H1 (cell line): ENCODE data around the gene ZNF488. TPM values are rescaled to one million over a fixed set of nuclear protein-coding genes. Genes with fewer than 3 reads are reported as not detected.

Experiments used
- CTCF ChIA-PET: fragments of 300-600 bp; sonication (Branson Sonifier 250); formaldehyde crosslinking; loops from one replicate; lab custom pipeline; 2021; ENCODE audit not compliant: partially characterized antibody; lab: Charles Lee
- POLR2A ChIA-PET: fragments of 300-600 bp; sonication (Branson Sonifier 250); formaldehyde crosslinking; loops from one replicate; lab custom pipeline; 2021; ENCODE audit warnings: inconsistent platforms; ENCODE audit not compliant: partially characterized antibody; lab: Charles Lee
- DNase-seq, 2 experiments: peaks; one replicate each; pipeline versions ENCODE4 v3.0.0 to v3.0.0-alpha.2; 2010 to 2022; ENCODE audit warnings: low spot score in 2 of 2, low read depth in 1 of 2, mixed read lengths in 1 of 2
- FAIRE-seq: peaks from 2 replicates; lab custom pipeline; 2011; peaks lifted over from hg19 to GRCh38; lab: Jason Lieb, UNC
- H2AFZ ChIP-seq: 2 replicates; pipeline ENCODE4 v1.8.1; 2012; ENCODE audit warnings: low read length, inconsistent platforms
- H2AK5ac ChIP-seq: 2 replicates; pipeline ENCODE4 v1.6.1; 2013; ENCODE audit warnings: low read depth, low read length
- H2BK120ac ChIP-seq: replicated peaks from 2 replicates; pipeline ENCODE3; 2013; ENCODE audit warnings: low read depth, low read length, inconsistent platforms
- H2BK12ac ChIP-seq: 2 replicates; pipeline ENCODE4 v1.6.1; 2013; ENCODE audit warnings: low read depth, low read length
- H2BK15ac ChIP-seq: 2 replicates; pipeline ENCODE4 v1.6.1; 2013; ENCODE audit warnings: low read length
- H2BK20ac ChIP-seq: 2 replicates; pipeline ENCODE4 v1.6.1; 2013; ENCODE audit warnings: low read length
- H2BK5ac ChIP-seq: 2 replicates; pipeline ENCODE4 v1.6.1; 2013; ENCODE audit warnings: low read depth, low read length
- H3K14ac ChIP-seq: 2 replicates; pipeline ENCODE4 v1.6.1; 2013; ENCODE audit warnings: inconsistent platforms; ENCODE audit not compliant: insufficient read length
- H3K18ac ChIP-seq: 2 replicates; pipeline ENCODE4 v1.6.1; 2013; ENCODE audit warnings: low read length; ENCODE audit errors: extremely low read depth
- H3K23ac ChIP-seq: 2 replicates; pipeline ENCODE4 v1.6.1; 2013; ENCODE audit warnings: inconsistent platforms; ENCODE audit not compliant: insufficient read length
- H3K23me2 ChIP-seq: 2 replicates; pipeline ENCODE4 v1.6.1; 2013; ENCODE audit warnings: low read depth, low read length
- H3K27ac ChIP-seq: 2 replicates; pipeline ENCODE4 v1.6.1; 2011; ENCODE audit warnings: low read depth, low read length, inconsistent platforms
- H3K27me3 ChIP-seq, 4 experiments: replicated peaks in 1 of 4; 1 replicate in 1 of 4; 2 replicates in 3 of 4; pipeline versions ENCODE4 v1.6.1 to v1.8.1; 2011 to 2013; ENCODE audit warnings: low read length in 3 of 4, mild to moderate bottlenecking in 3 of 4, inconsistent platforms in 2 of 4, mixed read lengths in 2 of 4, moderate library complexity in 1 of 4; ENCODE audit not compliant: control insufficient read depth in 3 of 4, insufficient read depth in 3 of 4; ENCODE audit errors: extremely low read depth in 1 of 4
- H3K36me3 ChIP-seq, 4 experiments: 2 replicates each; pipeline versions ENCODE4 v1.6.1 to v1.8.1; 2011 to 2013; ENCODE audit warnings: mild to moderate bottlenecking in 4 of 4, low read length in 3 of 4, moderate library complexity in 2 of 4, control low read depth in 1 of 4, inconsistent platforms in 1 of 4; ENCODE audit not compliant: insufficient read depth in 4 of 4, control insufficient read depth in 2 of 4
- H3K4ac ChIP-seq: replicated peaks from 2 replicates; pipeline ENCODE3; 2013; ENCODE audit warnings: low read length, low read depth, mixed read lengths, inconsistent platforms; ENCODE audit not compliant: insufficient read length
- H3K4me1 ChIP-seq, 4 experiments: replicated peaks in 1 of 4; 1 replicate in 1 of 4; 2 replicates in 3 of 4; pipeline versions ENCODE4 v1.6.1 to v1.8.1; 2011 to 2013; ENCODE audit warnings: low read length in 3 of 4, inconsistent platforms in 2 of 4, mixed read lengths in 1 of 4; ENCODE audit not compliant: insufficient read depth in 4 of 4, control insufficient read depth in 3 of 4
- H3K4me2 ChIP-seq, 2 experiments: 2 replicates each; pipeline versions ENCODE4 v1.6.1 to v1.8.1; 2011 to 2013; ENCODE audit warnings: low read depth in 2 of 2, low read length in 2 of 2, control low read depth in 1 of 2, inconsistent platforms in 1 of 2, mild to moderate bottlenecking in 1 of 2; ENCODE audit not compliant: insufficient read depth in 1 of 2
- H3K4me3 ChIP-seq, 4 experiments: fragments of 200-600, 300-600 bp in 1 of 4; sonication (generic), shearing (Covaris generic), sonication (Bioruptor Twin) in 1 of 4; 2 replicates each; pipeline versions ENCODE4 v1.5.1 to v1.8.1; 2011 to 2016; ENCODE audit warnings: low read length in 4 of 4, low read depth in 3 of 4, control low read depth in 2 of 4, inconsistent platforms in 2 of 4, mild to moderate bottlenecking in 2 of 4, mixed read lengths in 1 of 4, moderate library complexity in 1 of 4; ENCODE audit not compliant: insufficient read depth in 2 of 4; ENCODE audit errors: extremely low read depth in 1 of 4
- H3K56ac ChIP-seq: replicated peaks from 2 replicates; pipeline ENCODE3; 2013; ENCODE audit warnings: low read depth, mild to moderate bottlenecking, mixed read lengths, low read length, inconsistent platforms; ENCODE audit not compliant: insufficient read length
- H3K79me1 ChIP-seq: 2 replicates; pipeline ENCODE4 v1.6.1; 2013; ENCODE audit warnings: low read depth, low read length, control low read depth
- H3K79me2 ChIP-seq, 2 experiments: 2 replicates each; pipeline versions ENCODE4 v1.6.1 to v1.8.1; 2012 to 2013; ENCODE audit warnings: low read length in 2 of 2, mild to moderate bottlenecking in 2 of 2, inconsistent platforms in 1 of 2; ENCODE audit not compliant: insufficient read depth in 2 of 2, control insufficient read depth in 1 of 2
- H3K9ac ChIP-seq, 4 experiments: replicated peaks in 1 of 4; 1 replicate in 1 of 4; 2 replicates in 3 of 4; pipeline versions ENCODE4 v1.6.1 to v1.8.1; 2011 to 2013; ENCODE audit warnings: low read depth in 3 of 4, low read length in 3 of 4, control low read depth in 2 of 4, mild to moderate bottlenecking in 2 of 4, moderate library complexity in 2 of 4, inconsistent platforms in 1 of 4; ENCODE audit errors: extremely low read depth in 1 of 4
- H3K9me3 ChIP-seq, 2 experiments: 2 replicates each; pipeline versions ENCODE4 v1.6.1 to v1.8.1; 2012 to 2013; ENCODE audit warnings: mild to moderate bottlenecking in 2 of 2, moderate library complexity in 2 of 2, control low read depth in 1 of 2, inconsistent platforms in 1 of 2, low read depth in 1 of 2, low read length in 1 of 2, mixed read lengths in 1 of 2; ENCODE audit not compliant: insufficient read depth in 2 of 2
- H4K20me1 ChIP-seq, 2 experiments: replicated peaks in 1 of 2; 2 replicates each; pipeline versions ENCODE3 to v1.8.1; 2011 to 2013; ENCODE audit warnings: inconsistent platforms in 2 of 2, low read length in 2 of 2, mild to moderate bottlenecking in 1 of 2; ENCODE audit not compliant: insufficient read depth in 2 of 2, control insufficient read depth in 1 of 2
- H4K5ac ChIP-seq: 2 replicates; pipeline ENCODE4 v1.6.1; 2013; ENCODE audit warnings: low read length, low read depth, mixed read lengths, inconsistent platforms; ENCODE audit not compliant: insufficient read length
- H4K8ac ChIP-seq: 2 replicates; pipeline ENCODE4 v1.8.0; 2013; ENCODE audit warnings: mild to moderate bottlenecking, moderate library complexity, low read length, inconsistent platforms; ENCODE audit not compliant: insufficient read depth; ENCODE audit errors: extremely low read depth
- H4K91ac ChIP-seq: replicated peaks from 2 replicates; pipeline ENCODE3; 2013; ENCODE audit warnings: low read length, mixed read lengths, inconsistent platforms; ENCODE audit not compliant: insufficient read length
- CREB1 ChIP-seq: IDR thresholded peaks from 2 replicates; pipeline ENCODE4 v1.6.1; 2012; ENCODE audit warnings: inconsistent platforms
- GTF2F1 ChIP-seq: IDR thresholded peaks from 2 replicates; pipeline ENCODE4 v1.6.1; 2012; ENCODE audit warnings: low read depth, low read length, improper control_type of control experiment, borderline replicate concordance
- HDAC2 ChIP-seq, 2 experiments: fragments of 300-600 bp in 1 of 2; sonication (generic) in 1 of 2; IDR thresholded peaks; 2 replicates each; pipeline ENCODE4 v1.6.1; 2011 to 2012; ENCODE audit warnings: low read depth in 2 of 2, low read length in 2 of 2, mild to moderate bottlenecking in 2 of 2, moderate library complexity in 2 of 2, borderline replicate concordance in 1 of 2, inconsistent platforms in 1 of 2
- KDM4A ChIP-seq: IDR thresholded peaks from one replicate; pipeline ENCODE4 v1.7.1; 2012; ENCODE audit warnings: low read depth, mild to moderate bottlenecking, moderate library complexity, low read length, inconsistent platforms; ENCODE audit not compliant: severe bottlenecking
- MAFK ChIP-seq: IDR thresholded peaks from 2 replicates; pipeline ENCODE4 v1.6.1; 2012; ENCODE audit warnings: low read depth, mild to moderate bottlenecking, improper control_type of control experiment, low read length
- NANOG ChIP-seq: IDR thresholded peaks from 2 replicates; pipeline ENCODE4 v1.6.1; 2011; ENCODE audit warnings: low read length, low read depth, mild to moderate bottlenecking, inconsistent platforms; ENCODE audit not compliant: insufficient read depth, poor library complexity, severe bottlenecking
- POLR2AphosphoS5 ChIP-seq: IDR thresholded peaks from 2 replicates; pipeline ENCODE4 v1.6.1; 2011; ENCODE audit warnings: low read depth, low read length
- RFX5 ChIP-seq: IDR thresholded peaks from 2 replicates; pipeline ENCODE4 v1.6.1; 2011; ENCODE audit warnings: low read depth, low read length, improper control_type of control experiment, borderline replicate concordance
- SAP30 ChIP-seq: fragments of 300-600 bp; sonication (generic); IDR thresholded peaks from 2 replicates; pipeline ENCODE4 v1.7.1; 2012; ENCODE audit warnings: low read length, moderate library complexity, mild to moderate bottlenecking, inconsistent platforms; ENCODE audit not compliant: insufficient read depth, insufficient replicate concordance
- SUZ12 ChIP-seq: fragments of 200-600 bp; sonication (generic); IDR thresholded peaks from 2 replicates; pipeline ENCODE4 v1.6.1; 2012; ENCODE audit warnings: mild to moderate bottlenecking, inconsistent platforms, low read length, moderate library complexity, mixed read lengths
- TAF7 ChIP-seq: optimal IDR thresholded peaks from 2 replicates; pipeline ENCODE3; 2011; ENCODE audit warnings: low read depth, mild to moderate bottlenecking, inconsistent platforms, low read length, moderate library complexity, borderline replicate concordance
- TEAD4 ChIP-seq: IDR thresholded peaks from 2 replicates; pipeline ENCODE4 v1.6.1; 2012; ENCODE audit warnings: low read depth, low read length, inconsistent platforms, mixed read lengths
- ZNF274 ChIP-seq: IDR thresholded peaks from 2 replicates; pipeline ENCODE4 v1.7.0; 2012; ENCODE audit warnings: low read length, borderline replicate concordance; ENCODE audit errors: extremely low read depth
- WGBS, 2 experiments: shearing (Covaris generic) in 1 of 2; methylation state at CpG; one replicate each; pipeline versions ENCODE4 v1.1.6 to v1.1.7; 2013 to 2015; ENCODE audit warnings: low lambda C conversion rate in 2 of 2, mixed read lengths in 2 of 2, inconsistent platforms in 1 of 2, low coverage in 1 of 2, missing lambda C conversion rate in 1 of 2; ENCODE audit not compliant: insufficient replicate concordance in 2 of 2, insufficient coverage in 1 of 2, insufficient read length in 1 of 2; ENCODE audit errors: extremely low coverage in 1 of 2, missing lambda C conversion rate in 1 of 2; 5-methylcytosine and 5-hydroxymethylcytosine counted together
- polyA plus RNA-seq, 7 experiments: library from polyadenylated mRNA; depleted of rRNA in 3 of 7; stranded (reverse) in 5 of 7; unstranded in 2 of 7; fragments of >200 nt in 5 of 7; fragments of 200-250 nt in 2 of 7; gene quantifications; 1 replicate in 5 of 7; 2 replicates in 1 of 7; 4 replicates in 1 of 7; pipeline versions ENCODE4 v1.2.1 to v1.2.3, GENCODE V29; 2011 to 2013; ENCODE audit warnings: missing spikeins in 2 of 7, mixed read lengths in 2 of 7
- total RNA-seq: library from RNA; stranded (reverse); fragmentation: NEBNext Ultra II Directional; extraction: Animal tissue kit (Norgen Biotek cat#: 25700); gene quantifications from 2 replicates; pipeline ENCODE4 v1.2.1, GENCODE V29; 2021

ZNF488 gene
- total and polyA plus RNA-seq, 2 of the 8 experiments (the other 6 are each of a cell fraction or from before 2014, with no cell fraction given) = 7.9 to 11.4 TPM

- POLR2A ChIA-PET = no interaction called here
- no peak overlapping the region for H3K9ac ChIP-seq
- no peak for TF ChIP-seq SUZ12
- no peak for TF ChIP-seq NANOG
- no peak for TF ChIP-seq MAFK
- no peak for TF ChIP-seq SAP30
- no peak for TF ChIP-seq TAF7
- no peak for TF ChIP-seq RFX5
- no peak for TF ChIP-seq CREB1
- no peak for TF ChIP-seq HDAC2 (IDR thresholded peaks at IDR 0.05; ENCODE audit: borderline replicate concordance in 1 of 2, low read depth in 2 of 2, low read length in 2 of 2)
- no peak for TF ChIP-seq ZNF274
- no peak for TF ChIP-seq POLR2AphosphoS5
- TF ChIP-seq TEAD4 = no peak
- TF ChIP-seq KDM4A = no peak
- no peak for TF ChIP-seq GTF2F1
These were observed 34.1 kb downstream of the ZNF488 start for GRCh38 chr10:47349941-47350371.

More at GRCh38 chr10:47349941-47350371, 34.1 kb downstream of the ZNF488 start:
- Histone ChIP-seq H3K79me2 (no peaks in the 10 kb centered on the region), H2BK5ac (no peak overlapping the region), H3K36me3 (no peaks in the 10 kb centered on the region), H2BK120ac (no peak overlapping the region), H3K27me3 (no peaks in the 10 kb centered on the region; a peak in 1 of 7 replicates), H2BK12ac (no peak overlapping the region), H3K23ac (no peak overlapping the region), H3K18ac (no peak overlapping the region), H4K5ac (no peak overlapping the region), H2AFZ (no peak overlapping the region), H3K4ac (no peak overlapping the region), H3K4me2 (no peak overlapping the region), H3K27ac (no peak overlapping the region), H3K56ac (no peak overlapping the region), H3K4me1 (no peaks in the 10 kb centered on the region; a peak in 2 of 7 replicates), H3K9me3 (no peaks in the 10 kb centered on the region), H2AK5ac (no peak overlapping the region), H4K20me1 (no peaks in the 10 kb centered on the region), H3K79me1 (no peaks in the 10 kb centered on the region), H3K14ac (no peak overlapping the region), H3K23me2 (no peaks in the 10 kb centered on the region), H4K8ac (peak overlapping the region; percentile 59; the same call in 1 of the 2 replicates), H3K4me3 (no peak overlapping the region), H4K91ac (no peak overlapping the region), H2BK20ac (no peak overlapping the region), H2BK15ac (no peak overlapping the region)
- WGBS, 2 experiments = 92% methylated on average over 15 of the region's 31 CpGs; no CpG with 5 or more reads in 1 of the 2 experiments
- DNase-seq (no peak), FAIRE-seq (no peak)
- CTCF ChIA-PET = interaction anchor here (14.6 kb wide), 1 partner anchor 12 kb away, joined by 132 read pairs; no protein-coding TSS in a partner anchor
